Neural progenitor cell (in vitro differentiated cells): ENCODE data around the gene LRP1-AS. TPM values are rescaled to one million over a fixed set of nuclear protein-coding genes. Genes with fewer than 3 reads are reported as not detected.
A peak's percentile ranks its signal among the peaks of the same experiment; 100 is the strongest.

Source experiments
- DNase-seq: peaks from one replicate; pipeline ENCODE4 v3.0.0-alpha.2; 2016; ENCODE audit warnings: low spot score
- H2AFZ ChIP-seq: fragments of 200-600 bp; sonication (generic); replicated peaks from 2 replicates; pipeline ENCODE4 v1.6.1; 2016; ENCODE audit warnings: antibody characterized with exemption
- H3F3A ChIP-seq: fragments of 200-600 bp; sonication (generic); 2 replicates; pipeline ENCODE4 v1.6.1; 2016; ENCODE audit warnings: antibody characterized with exemption, low read depth
- H3K27ac ChIP-seq: fragments of 200-600 bp; sonication (generic); 2 replicates; pipeline ENCODE4 v1.5.1; 2016; ENCODE audit warnings: mild to moderate bottlenecking
- H3K27me3 ChIP-seq: fragments of 200-600 bp; sonication (generic); 2 replicates; pipeline ENCODE4 v1.6.1; 2016; ENCODE audit warnings: mild to moderate bottlenecking, moderate library complexity
- H3K36me3 ChIP-seq: fragments of 200-600 bp; sonication (generic); 2 replicates; pipeline ENCODE4 v1.5.1; 2016
- H3K4me1 ChIP-seq: fragments of 200-600 bp; sonication (generic); 2 replicates; pipeline ENCODE4 v1.6.1; 2016; ENCODE audit warnings: mixed run types
- H3K4me2 ChIP-seq: fragments of 200-600 bp; sonication (generic); 2 replicates; pipeline ENCODE4 v1.6.1; 2016
- H3K4me3 ChIP-seq: fragments of 200-600 bp; sonication (generic); 2 replicates; pipeline ENCODE4 v1.5.1; 2016
- H3K79me2 ChIP-seq: fragments of 200-600 bp; sonication (generic); 2 replicates; pipeline ENCODE4 v1.6.1; 2016; ENCODE audit warnings: low read depth
- H3K9ac ChIP-seq: fragments of 200-600 bp; sonication (generic); 2 replicates; pipeline ENCODE4 v1.6.1; 2016
- H3K9me3 ChIP-seq: fragments of 200-600 bp; sonication (generic); 2 replicates; pipeline ENCODE4 v1.5.1; 2016; ENCODE audit warnings: low read depth
- H4K20me1 ChIP-seq: fragments of 200-600 bp; sonication (generic); 2 replicates; pipeline ENCODE4 v1.6.1; 2016; ENCODE audit warnings: low read depth
- H3K27ac Mint-ChIP-seq: 3 replicates; pipeline ENCODE4 v1.8.0; 2021; ENCODE audit warnings: mixed read lengths
- H3K27me3 Mint-ChIP-seq: 2 replicates; pipeline ENCODE4 v1.8.0; 2022; ENCODE audit warnings: low read depth, mild to moderate bottlenecking, inconsistent platforms, moderate library complexity, mixed read lengths; ENCODE audit not compliant: insufficient read depth
- H3K36me3 Mint-ChIP-seq: 3 replicates; pipeline ENCODE4 v1.8.0; 2021; ENCODE audit warnings: mixed read lengths
- H3K4me1 Mint-ChIP-seq: 3 replicates; pipeline ENCODE4 v1.8.0; 2021; ENCODE audit warnings: mixed read lengths
- H3K4me3 Mint-ChIP-seq: 3 replicates; pipeline ENCODE4 v1.8.0; 2021; ENCODE audit warnings: mild to moderate bottlenecking, moderate library complexity, mixed read lengths
- H3K9me3 Mint-ChIP-seq: 3 replicates; pipeline ENCODE4 v1.8.0; 2020; ENCODE audit warnings: mixed read lengths
- CTCF ChIP-seq: fragments of 200-600 bp; sonication (generic); IDR thresholded peaks from 2 replicates; pipeline ENCODE4 v1.5.1; 2017; ENCODE audit warnings: antibody characterized with exemption, mild to moderate bottlenecking
- EZH2 ChIP-seq: fragments of 200-600 bp; sonication (generic); IDR thresholded peaks from 2 replicates; pipeline ENCODE4 v1.6.1; 2017; ENCODE audit warnings: antibody characterized with exemption, mild to moderate bottlenecking, moderate library complexity
- EZH2phosphoT487 ChIP-seq: fragments of 200-600 bp; sonication (generic); IDR thresholded peaks from 2 replicates; pipeline ENCODE4 v1.6.1; 2017; ENCODE audit warnings: antibody characterized with exemption
- total RNA-seq: library from RNA; depleted of rRNA; stranded (reverse); fragments of >200 nt; gene quantifications from 2 replicates; pipeline ENCODE4 v1.2.3, GENCODE V29; 2015; ENCODE audit warnings: low replicate concordance

The LRP1-AS gene
- total RNA-seq, 1 donor from 2014 or later: not detected

GRCh38 chr12:57134949-57135348, 12.5 kb downstream of the LRP1-AS start:
- no peaks in the 10 kb centered on the region for H3K9me3 Mint-ChIP-seq
- H3K36me3 ChIP-seq: no peaks in the 10 kb centered on the region
- peak overlapping the region; percentile 63 for H3K27ac ChIP-seq
- H3K36me3 Mint-ChIP-seq: peaks cover 9% of the 10 kb centered on the region
- H3K4me2 ChIP-seq: peak overlapping the region; percentile 69
- peaks cover 50% of the 10 kb centered on the region for H3K4me1 ChIP-seq
- peaks cover 67% of the 10 kb centered on the region for H3K4me1 Mint-ChIP-seq
- H3K4me3 Mint-ChIP-seq: peak overlapping the region; percentile 72
- H3K27me3 Mint-ChIP-seq: peaks cover 2% of the 10 kb centered on the region
- H3F3A ChIP-seq: peaks cover 25% of the 10 kb centered on the region
- no peaks in the 10 kb centered on the region for H3K9me3 ChIP-seq
- H3K27me3 ChIP-seq: no peaks in the 10 kb centered on the region
- peaks cover 91% of the 10 kb centered on the region for H4K20me1 ChIP-seq
- TF ChIP-seq CTCF (no peak), EZH2phosphoT487 (no peak), EZH2 (no peak)
- no peak overlapping the region for H3K9ac ChIP-seq
- H3K4me3 ChIP-seq: peak overlapping the region; percentile 24
- no peak for DNase-seq
- H2AFZ ChIP-seq: no peak overlapping the region
- no peak overlapping the region for H3K27ac Mint-ChIP-seq
- peaks cover 79% of the 10 kb centered on the region for H3K79me2 ChIP-seq

- TF ChIP-seq CTCF (no peak), EZH2phosphoT487 (no peak), EZH2 (no peak)
- Histone ChIP-seq H3K36me3 (no peaks in the 10 kb centered on the region), H3K79me2 (peaks cover 89% of the 10 kb centered on the region), H3K27ac (peak overlapping the region; percentile 35), H3K9me3 (no peaks in the 10 kb centered on the region), H3K27me3 (no peaks in the 10 kb centered on the region), H2AFZ (no peak overlapping the region), H3K4me3 (no peak overlapping the region), H4K20me1 (peaks cover 94% of the 10 kb centered on the region), H3K9ac (no peak overlapping the region), H3K4me2 (no peak overlapping the region), H3F3A (peaks cover 25% of the 10 kb centered on the region), H3K4me1 (peaks cover 55% of the 10 kb centered on the region)
- Mint-ChIP-seq H3K4me3 (peak overlapping the region; percentile 41), H3K27ac (peak overlapping the region; percentile 31), H3K4me1 (peaks cover 72% of the 10 kb centered on the region), H3K9me3 (no peaks in the 10 kb centered on the region), H3K27me3 (peaks cover 2% of the 10 kb centered on the region), H3K36me3 (peaks cover 4% of the 10 kb centered on the region)
- no peak for DNase-seq
Measured at GRCh38 chr12:57133916-57134315, 13.5 kb downstream of the LRP1-AS start.

- peak; percentile 28 for DNase-seq
- H3K9me3 ChIP-seq: no peaks in the 10 kb centered on the region
- no peak overlapping the region for H3K9ac ChIP-seq
- Mint-ChIP-seq H3K36me3 (no peaks in the 10 kb centered on the region), H3K4me3 (peak overlapping the region; percentile 1), H3K27ac (peak overlapping the region; percentile 11), H3K4me1 (peaks cover 66% of the 10 kb centered on the region), H3K9me3 (no peaks in the 10 kb centered on the region), H3K27me3 (peaks cover 2% of the 10 kb centered on the region)
- peaks cover 26% of the 10 kb centered on the region for H3F3A ChIP-seq
- peaks cover 87% of the 10 kb centered on the region for H4K20me1 ChIP-seq
- H3K36me3 ChIP-seq: no peaks in the 10 kb centered on the region
- H3K27ac ChIP-seq: no peak overlapping the region
- no peaks in the 10 kb centered on the region for H3K27me3 ChIP-seq
- TF ChIP-seq EZH2phosphoT487 (no peak), CTCF (no peak), EZH2 (no peak)
- peak overlapping the region; percentile 36 for H3K4me2 ChIP-seq
- no peak overlapping the region for H2AFZ ChIP-seq
- peaks cover 55% of the 10 kb centered on the region for H3K4me1 ChIP-seq
- no peak overlapping the region for H3K4me3 ChIP-seq
- H3K79me2 ChIP-seq: peaks cover 95% of the 10 kb centered on the region
Measured at GRCh38 chr12:57133013-57133569, 14.3 kb downstream of the LRP1-AS start.
